Smooth muscle cell (in vitro differentiated cells): ENCODE data around the gene DCC. TPM values are rescaled to one million over a fixed set of nuclear protein-coding genes. Genes with fewer than 3 reads are reported as not detected.

Source experiments
- DNase-seq: peaks from one replicate; lab custom pipeline; 2025; ENCODE audit not compliant: unreplicated experiment; lab: John Stamatoyannopoulos, UW
- H2AFZ ChIP-seq: fragments of 200-600 bp; sonication (generic); 2 replicates; pipeline ENCODE4 v1.6.0; 2016; ENCODE audit warnings: antibody characterized with exemption, low read depth, mild to moderate bottlenecking
- H3F3A ChIP-seq: fragments of 200-600 bp; sonication (generic); 2 replicates; pipeline ENCODE4 v1.6.0; 2017; ENCODE audit warnings: antibody characterized with exemption, low read depth
- H3K27ac ChIP-seq: fragments of 200-600 bp; sonication (generic); 2 replicates; pipeline ENCODE4 v1.5.1; 2016; ENCODE audit warnings: low read depth, mild to moderate bottlenecking
- H3K27me3 ChIP-seq: fragments of 200-600 bp; sonication (generic); 2 replicates; pipeline ENCODE4 v1.6.1; 2016; ENCODE audit warnings: low read depth, mild to moderate bottlenecking
- H3K36me3 ChIP-seq: fragments of 200-600 bp; sonication (generic); 2 replicates; pipeline ENCODE4 v1.5.1; 2016; ENCODE audit warnings: low read depth
- H3K4me1 ChIP-seq: fragments of 200-600 bp; sonication (generic); 2 replicates; pipeline ENCODE4 v1.5.1; 2016; ENCODE audit warnings: low read depth
- H3K4me2 ChIP-seq: fragments of 200-600 bp; sonication (generic); 2 replicates; pipeline ENCODE4 v1.6.0; 2016; ENCODE audit warnings: mild to moderate bottlenecking
- H3K4me3 ChIP-seq: fragments of 200-600 bp; sonication (generic); 2 replicates; pipeline ENCODE4 v1.5.1; 2016; ENCODE audit warnings: mild to moderate bottlenecking
- H3K79me2 ChIP-seq: fragments of 200-600 bp; sonication (generic); 2 replicates; pipeline ENCODE4 v1.6.0; 2016; ENCODE audit warnings: low read depth, mild to moderate bottlenecking
- H3K9ac ChIP-seq: fragments of 200-600 bp; sonication (generic); 2 replicates; pipeline ENCODE4 v1.6.0; 2016; ENCODE audit warnings: low read depth
- H3K9me3 ChIP-seq: fragments of 200-600 bp; sonication (generic); replicated peaks from 2 replicates; pipeline ENCODE4 v1.5.1; 2016; ENCODE audit warnings: low read depth
- H4K20me1 ChIP-seq: fragments of 200-600 bp; sonication (generic); 2 replicates; pipeline ENCODE4 v1.6.0; 2016; ENCODE audit warnings: low read depth
- WGBS: methylation state at CpG from one replicate; pipeline ENCODE4 v1.1.7; 2016; ENCODE audit warnings: low lambda C conversion rate; 5-methylcytosine and 5-hydroxymethylcytosine counted together
- polyA plus RNA-seq: library from polyadenylated mRNA; unstranded; fragments of >200 nt; fragmentation: Nextera tagmentation; extraction: Ambion mirVana; gene quantifications from 2 replicates; pipeline ENCODE4 v1.2.1, GENCODE V29; 2016
- total RNA-seq: library from RNA; depleted of rRNA; stranded (reverse); fragments of >200 nt; gene quantifications from 2 replicates; pipeline ENCODE4 v1.2.3, GENCODE V29; 2014
- TF ChIP-seq, protein P1 (sequence below): fragments of 200-600 bp; sonication (generic); IDR thresholded peaks from 2 replicates; pipeline ENCODE4 v1.5.1; 2017; ENCODE audit warnings: borderline replicate concordance, mild to moderate bottlenecking, antibody characterized with exemption; ENCODE audit not compliant: insufficient read depth, poor library complexity, severe bottlenecking

The DCC gene
- total and polyA plus RNA-seq, 2 experiments from 2014 or later: not detected

DNA sequence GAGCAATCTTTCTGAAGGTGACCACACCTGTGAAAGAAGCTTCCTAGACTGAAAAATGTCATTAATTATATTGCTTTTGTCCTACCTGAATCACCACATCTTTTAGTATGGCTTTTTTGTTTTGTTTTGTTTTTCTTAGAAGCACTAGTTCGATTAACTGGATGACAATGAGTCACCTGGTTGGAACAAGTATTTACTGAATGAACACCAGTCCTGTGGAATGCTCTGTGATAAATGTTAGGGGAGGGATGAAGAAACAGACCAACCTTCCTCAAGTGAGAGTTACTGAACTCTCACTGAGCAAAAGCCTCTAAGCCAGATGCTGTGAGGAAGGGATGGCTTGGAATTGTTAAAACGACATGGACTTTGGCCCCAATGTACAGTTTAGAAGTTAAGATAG, 26.8 kb upstream of the DCC start:
- no peak overlapping the region for H3K27ac ChIP-seq
- H3K27me3 ChIP-seq: no peaks in the 10 kb centered on the region
- no peak for DNase-seq
- no peaks in the 10 kb centered on the region for H3K79me2 ChIP-seq
- no peak overlapping the region for H3K4me3 ChIP-seq
- TF ChIP-seq, protein P1, sequence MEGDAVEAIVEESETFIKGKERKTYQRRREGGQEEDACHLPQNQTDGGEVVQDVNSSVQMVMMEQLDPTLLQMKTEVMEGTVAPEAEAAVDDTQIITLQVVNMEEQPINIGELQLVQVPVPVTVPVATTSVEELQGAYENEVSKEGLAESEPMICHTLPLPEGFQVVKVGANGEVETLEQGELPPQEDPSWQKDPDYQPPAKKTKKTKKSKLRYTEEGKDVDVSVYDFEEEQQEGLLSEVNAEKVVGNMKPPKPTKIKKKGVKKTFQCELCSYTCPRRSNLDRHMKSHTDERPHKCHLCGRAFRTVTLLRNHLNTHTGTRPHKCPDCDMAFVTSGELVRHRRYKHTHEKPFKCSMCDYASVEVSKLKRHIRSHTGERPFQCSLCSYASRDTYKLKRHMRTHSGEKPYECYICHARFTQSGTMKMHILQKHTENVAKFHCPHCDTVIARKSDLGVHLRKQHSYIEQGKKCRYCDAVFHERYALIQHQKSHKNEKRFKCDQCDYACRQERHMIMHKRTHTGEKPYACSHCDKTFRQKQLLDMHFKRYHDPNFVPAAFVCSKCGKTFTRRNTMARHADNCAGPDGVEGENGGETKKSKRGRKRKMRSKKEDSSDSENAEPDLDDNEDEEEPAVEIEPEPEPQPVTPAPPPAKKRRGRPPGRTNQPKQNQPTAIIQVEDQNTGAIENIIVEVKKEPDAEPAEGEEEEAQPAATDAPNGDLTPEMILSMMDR: no peak
- H3K4me1 ChIP-seq: peaks cover 6% of the 10 kb centered on the region
- no peak overlapping the region for H3K4me2 ChIP-seq
- WGBS: 48% methylated on average over 2 of the region's 2 CpGs
- H3K9ac ChIP-seq: no peak overlapping the region
- no peak overlapping the region for H2AFZ ChIP-seq
- no peaks in the 10 kb centered on the region for H4K20me1 ChIP-seq
- no peaks in the 10 kb centered on the region for H3K36me3 ChIP-seq
- no peaks in the 10 kb centered on the region for H3K9me3 ChIP-seq
- no peaks in the 10 kb centered on the region for H3F3A ChIP-seq

DNA sequence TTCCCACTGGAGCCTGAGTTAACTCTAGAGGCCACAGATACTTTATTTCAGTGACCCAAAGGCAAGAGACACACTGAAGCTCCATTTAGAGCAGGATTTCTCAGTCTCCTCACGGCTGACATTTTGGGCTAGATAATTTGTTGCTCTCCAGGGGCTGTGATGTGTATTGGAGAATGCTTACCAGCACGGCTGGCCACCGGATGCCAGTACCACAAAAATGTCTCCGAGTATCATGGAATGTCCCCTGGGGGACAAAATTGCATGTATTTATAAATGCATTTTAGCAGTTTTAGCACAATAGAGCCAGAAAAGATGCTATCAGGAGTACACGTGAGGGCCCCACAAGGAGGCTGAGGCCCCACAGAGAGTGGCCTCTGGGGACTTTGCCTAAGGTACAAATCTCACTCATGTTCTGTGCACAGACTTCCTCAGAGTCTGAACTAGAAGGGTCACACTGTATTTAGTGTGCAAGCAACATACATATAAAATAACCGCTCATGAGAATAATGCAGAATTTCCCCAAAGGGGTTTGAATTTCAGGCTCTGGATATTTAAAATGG, 20.5 kb upstream of the DCC start:
- Histone ChIP-seq H4K20me1 (no peaks in the 10 kb centered on the region), H2AFZ (no peak overlapping the region), H3K9ac (no peak overlapping the region), H3K79me2 (no peaks in the 10 kb centered on the region), H3K4me1 (no peaks in the 10 kb centered on the region), H3K4me3 (no peak overlapping the region), H3K4me2 (no peak overlapping the region), H3K9me3 (no peaks in the 10 kb centered on the region), H3F3A (no peaks in the 10 kb centered on the region), H3K27me3 (no peaks in the 10 kb centered on the region), H3K27ac (no peak overlapping the region), H3K36me3 (no peaks in the 10 kb centered on the region)
- WGBS: 80% methylated on average over 6 of the region's 6 CpGs
- DNase-seq: no peak
- TF ChIP-seq, protein P1: no peak

DNA sequence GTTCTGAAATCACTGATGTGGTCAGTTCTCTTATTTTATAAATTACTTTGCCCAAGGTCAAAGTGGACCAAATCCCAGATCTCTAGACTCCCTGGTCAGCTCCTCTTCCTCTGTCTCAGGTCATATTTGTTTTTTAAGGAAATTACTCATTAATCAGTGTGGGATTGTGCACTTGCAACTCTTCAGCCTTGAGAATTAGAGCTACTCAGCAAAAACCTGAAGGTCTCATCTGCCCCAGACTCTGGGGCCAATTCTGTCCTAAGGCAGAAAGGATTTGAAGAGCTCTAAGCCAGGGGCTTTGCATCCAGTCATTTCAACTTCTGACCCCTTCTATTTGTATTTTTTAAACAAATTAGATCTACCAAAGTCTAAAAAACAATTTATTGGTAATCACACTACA, 17.7 kb upstream of the DCC start:
- DNase-seq: no peak
- Histone ChIP-seq H3K27ac (no peak overlapping the region), H3K36me3 (no peaks in the 10 kb centered on the region), H3K27me3 (no peaks in the 10 kb centered on the region), H3K4me2 (no peak overlapping the region), H3K4me3 (no peak overlapping the region), H3K79me2 (no peaks in the 10 kb centered on the region), H3K4me1 (no peaks in the 10 kb centered on the region), H3K9me3 (no peaks in the 10 kb centered on the region), H3K9ac (no peak overlapping the region), H3F3A (no peaks in the 10 kb centered on the region), H2AFZ (no peak overlapping the region), H4K20me1 (no peaks in the 10 kb centered on the region)
- TF ChIP-seq, protein P1: no peak

DNA sequence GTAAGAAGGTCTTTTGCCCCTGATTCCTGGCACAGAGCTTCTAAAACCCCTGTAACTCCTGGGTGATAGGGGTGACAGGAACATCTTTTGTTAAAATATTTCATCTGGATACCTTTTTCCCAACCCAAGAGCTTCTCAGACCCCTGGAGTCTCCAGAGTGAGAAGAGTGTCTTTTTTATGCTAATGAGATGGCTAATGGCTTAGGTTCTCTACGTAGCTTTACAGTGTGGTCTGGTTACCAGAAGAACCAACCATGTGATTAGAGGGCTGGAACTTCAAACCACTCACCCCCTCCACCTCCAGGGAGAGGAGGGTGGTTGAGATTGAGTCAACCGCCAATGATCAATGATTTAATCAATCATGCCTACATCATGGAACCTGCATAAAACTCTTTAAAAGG, 16.2 kb upstream of the DCC start:
- no peaks in the 10 kb centered on the region for H3K27me3 ChIP-seq
- WGBS: 38% methylated on average over 2 of the region's 2 CpGs
- TF ChIP-seq, protein P1: no peak

More for the DNA sequence above, 16.2 kb upstream of the DCC start:
- Histone ChIP-seq H3K9ac (no peak overlapping the region), H3F3A (no peaks in the 10 kb centered on the region), H3K27ac (no peak overlapping the region), H2AFZ (no peak overlapping the region), H3K79me2 (no peaks in the 10 kb centered on the region), H3K36me3 (no peaks in the 10 kb centered on the region), H3K4me1 (no peaks in the 10 kb centered on the region), H4K20me1 (no peaks in the 10 kb centered on the region), H3K4me2 (no peak overlapping the region), H3K9me3 (no peaks in the 10 kb centered on the region), H3K4me3 (no peak overlapping the region)
- DNase-seq: no peak
